Stimulated activated CD4-positive, alpha-beta T cell treated with anti-CD3 and anti-CD28 coated beads, TNF-alpha, amount 100 ng/mL, for 24 hours (primary cell): ENCODE data around the gene CNFN.
"Not testable (repeated sequence)": the region's sequence is repeated elsewhere in the genome, so short reads cannot be mapped to it uniquely, and the experiment has no call there.

Experiments used
- DNase-seq, 3 experiments: peaks; one replicate each; pipeline ENCODE4 v3.0.0-alpha.2; 2020; ENCODE audit warnings: low read depth in 3 of 3

Gene CNFN

DNA sequence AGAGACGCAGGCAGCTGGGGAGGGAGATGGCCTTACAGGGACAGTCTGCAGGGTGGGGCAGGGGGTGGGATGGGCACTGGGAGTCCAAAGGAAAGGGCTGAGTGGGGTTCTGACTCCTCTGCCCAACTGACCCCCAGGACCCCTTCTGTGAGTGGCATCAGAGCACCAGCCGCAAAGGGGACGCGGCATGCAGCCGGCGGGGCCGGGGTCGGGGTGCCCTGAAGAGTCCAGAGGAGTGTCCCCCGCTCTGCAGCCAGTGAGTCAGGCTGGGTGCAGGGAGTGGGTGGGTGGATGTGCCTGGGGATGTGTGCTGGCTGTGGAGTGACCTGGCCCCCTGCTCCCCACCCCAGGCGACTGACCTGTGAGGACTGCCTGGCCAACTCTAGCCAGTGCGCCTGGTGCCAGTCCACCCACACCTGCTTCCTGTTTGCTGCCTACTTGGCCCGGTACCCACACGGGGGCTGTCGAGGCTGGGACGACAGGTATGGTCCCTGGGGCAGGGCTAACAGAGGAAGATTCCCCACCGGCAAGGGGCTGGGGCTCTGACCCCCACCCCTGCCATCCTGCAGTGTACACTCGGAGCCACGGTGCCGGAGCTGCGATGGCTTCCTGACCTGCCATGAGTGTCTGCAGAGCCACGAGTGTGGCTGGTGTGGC is 38.9 kb downstream of the CNFN start:
- DNase-seq, result no peak

DNA sequence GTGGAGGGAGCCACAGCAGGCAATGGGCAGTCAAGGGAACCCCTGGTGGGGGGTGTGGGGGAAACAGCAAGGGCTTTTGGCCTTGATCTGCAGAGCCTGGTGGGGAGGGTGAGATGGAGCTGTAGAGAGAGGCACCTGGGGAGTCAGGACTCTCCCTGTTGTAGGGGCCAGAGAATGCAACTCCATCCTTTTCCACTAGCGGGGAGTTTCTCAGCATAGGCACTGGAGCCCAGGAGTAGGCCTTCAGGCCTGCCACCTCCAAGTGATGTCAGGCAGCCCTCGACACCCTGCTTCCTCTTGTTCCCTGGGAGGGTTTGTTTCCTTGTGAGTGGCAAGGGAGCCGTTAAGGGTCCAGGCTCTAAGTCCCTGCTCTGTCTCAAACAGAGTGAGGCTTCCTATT is 39.7 kb downstream of the CNFN start:
- no peak for DNase-seq

- DNase-seq, result no peak
These were observed 40.6 kb downstream of the CNFN start for GRCh38 chr19:42349378-42350107.

DNA sequence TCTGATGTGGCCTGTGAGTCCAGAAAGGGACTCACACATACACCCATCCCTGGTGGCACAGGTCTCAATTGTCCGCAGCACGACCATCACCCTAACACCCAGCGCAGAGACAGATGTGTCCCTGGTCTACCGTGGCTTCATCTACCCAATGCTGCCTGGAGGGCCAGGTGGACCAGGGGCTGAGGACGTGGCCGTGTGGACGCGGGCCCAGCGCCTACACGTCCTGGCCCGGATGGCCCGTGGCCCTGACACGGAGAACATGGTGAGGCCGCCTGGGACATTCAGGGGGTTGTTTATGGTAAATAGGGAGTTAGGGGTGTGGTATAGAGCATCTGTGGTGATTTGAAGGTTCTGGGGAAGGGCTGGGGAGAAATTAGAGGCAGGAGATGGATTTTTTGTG is 41.9 kb downstream of the CNFN start:
- DNase-seq, result no peak

DNA sequence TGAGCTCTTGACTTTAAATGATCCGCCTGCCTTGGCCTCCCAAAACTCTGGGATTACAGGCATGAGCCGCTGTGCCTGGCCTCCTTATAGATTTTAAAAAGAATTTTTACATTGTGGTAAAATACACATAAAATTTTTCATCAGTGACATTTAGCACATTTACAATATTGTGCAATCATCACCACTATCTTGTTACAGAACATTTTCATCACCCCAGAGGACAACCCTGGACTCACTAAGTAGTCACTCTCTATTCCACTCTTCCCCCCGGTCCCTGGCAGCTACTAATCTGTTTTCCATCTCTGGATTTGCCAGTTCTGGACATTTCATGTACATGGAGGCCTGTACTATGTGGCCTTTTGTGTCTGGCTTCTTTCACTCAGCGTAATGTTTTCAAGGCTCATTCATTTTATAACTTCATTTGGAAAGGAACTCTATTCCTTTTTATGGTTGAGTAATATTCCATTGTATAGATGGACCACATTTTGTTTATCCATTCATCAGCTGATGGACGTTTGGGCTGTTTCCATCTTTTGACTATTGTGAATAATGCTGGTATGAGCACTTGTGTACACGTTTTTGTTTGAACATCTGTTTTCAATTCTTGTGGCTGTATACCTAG is 44.8 kb downstream of the CNFN start:
- DNase-seq, result no peak

GRCh38 chr19:42344336-42344893 is 45.7 kb downstream of the CNFN start:
- DNase-seq, result no peak

- no peak for DNase-seq
These were observed 46.6 kb downstream of the CNFN start for GRCh38 chr19:42343344-42344110.

- DNase-seq, result not testable (repeated sequence)
These were observed 50.2 kb downstream of the CNFN start for GRCh38 chr19:42339922-42340321.

- not testable (repeated sequence) for DNase-seq
These were observed 50.8 kb downstream of the CNFN start for GRCh38 chr19:42339126-42339860.
